NCI-H128 (cell line): ENCODE results near the gene ZNF77.
A peak's percentile ranks its signal among the peaks of the same experiment; 100 is the strongest.
"Not testable (repeated sequence)": the region's sequence is repeated elsewhere in the genome, so short reads cannot be mapped to it uniquely, and the experiment has no call there.

ENCODE experiments used
- DNase-seq: peaks from one replicate; lab custom pipeline; 2025; ENCODE audit not compliant: unreplicated experiment; lab: John Stamatoyannopoulos, UW

The ZNF77 gene

GRCh38 chr19:2917275-2918184 lies 27.2 kb downstream of the ZNF77 start:
- no peak for DNase-seq

- DNase-seq = no peak
These were observed 32.5 kb downstream of the ZNF77 start for GRCh38 chr19:2912306-2912705.

GRCh38 chr19:2906631-2907195 lies 38.1 kb downstream of the ZNF77 start:
- no peak for DNase-seq

GRCh38 chr19:2905918-2906519 lies 38.8 kb downstream of the ZNF77 start:
- DNase-seq = no peak

- DNase-seq = not testable (repeated sequence)
These were observed 41.4 kb downstream of the ZNF77 start for GRCh38 chr19:2903326-2903725.

GRCh38 chr19:2902590-2903218 lies 42.1 kb downstream of the ZNF77 start:
- no peak for DNase-seq

- peak; percentile 95 for DNase-seq
These were observed 44.2 kb downstream of the ZNF77 start, which contains the start of gene ZNF57 for GRCh38 chr19:2900296-2901252. ZNF57 (plus strand) TSS chr19:2900928; CDS start chr19:2901046, 118 bp downstream.

GRCh38 chr19:2896694-2897093 lies 48.1 kb downstream of the ZNF77 start:
- DNase-seq = no peak

GRCh38 chr19:2890531-2890930 lies 54.2 kb downstream of the ZNF77 start:
- not testable (repeated sequence) for DNase-seq

- no peak for DNase-seq
These were observed 56.0 kb downstream of the ZNF77 start for GRCh38 chr19:2888731-2889224.

GRCh38 chr19:2887391-2887914 lies 57.3 kb downstream of the ZNF77 start:
- peak; percentile 5 for DNase-seq

GRCh38 chr19:2885736-2886135 lies 59.0 kb downstream of the ZNF77 start:
- no peak for DNase-seq

- DNase-seq = no peak
These were observed 60.9 kb downstream of the ZNF77 start for GRCh38 chr19:2883686-2884439.
